Liver (tissue), 9 donors: ENCODE results near the gene SGMS1. TPM values are rescaled to one million over a fixed set of nuclear protein-coding genes. Genes with fewer than 3 reads are reported as not detected.

Source experiments
- DNase-seq: peaks from one replicate; pipeline ENCODE4 v3.0.0-alpha.2; 2017; ENCODE audit warnings: low spot score
- H3K27ac ChIP-seq, 2 donors: one replicate each; pipeline ENCODE4 v1.7.0; 2013; ENCODE audit warnings: inconsistent platforms in 2 of 2, low read length in 2 of 2, control low read depth in 1 of 2, low read depth in 1 of 2, mild to moderate bottlenecking in 1 of 2
- H3K27me3 ChIP-seq, 4 donors: one replicate each; pipeline versions ENCODE4 v1.6.1 to v1.7.0; 2013; ENCODE audit warnings: low read length in 3 of 4, inconsistent platforms in 1 of 4, mild to moderate bottlenecking in 1 of 4, moderate library complexity in 1 of 4; ENCODE audit not compliant: control insufficient read depth in 4 of 4, insufficient read depth in 4 of 4
- H3K36me3 ChIP-seq, 4 donors: one replicate each; pipeline versions ENCODE4 v1.6.1 to v1.7.0; 2013; ENCODE audit warnings: low read length in 3 of 4, mild to moderate bottlenecking in 3 of 4, low read depth in 1 of 4, moderate library complexity in 1 of 4; ENCODE audit not compliant: control insufficient read depth in 4 of 4, insufficient read depth in 3 of 4
- H3K4me1 ChIP-seq, 4 donors: one replicate each; pipeline versions ENCODE4 v1.6.1 to v1.7.0; 2013; ENCODE audit warnings: low read length in 3 of 4, mild to moderate bottlenecking in 3 of 4, moderate library complexity in 1 of 4; ENCODE audit not compliant: control insufficient read depth in 4 of 4, insufficient read depth in 4 of 4
- H3K4me3 ChIP-seq, 3 donors: one replicate each; pipeline versions ENCODE4 v1.6.1 to v1.7.0; 2013; ENCODE audit warnings: low read length in 3 of 3, control low read depth in 1 of 3, low read depth in 1 of 3, mild to moderate bottlenecking in 1 of 3
- H3K9ac ChIP-seq, 2 donors: one replicate each; pipeline ENCODE4 v1.7.0; 2013; ENCODE audit warnings: low read length in 2 of 2, mild to moderate bottlenecking in 2 of 2, moderate library complexity in 2 of 2, control low read depth in 1 of 2, low read depth in 1 of 2
- H3K9me3 ChIP-seq, 4 donors: one replicate each; pipeline versions ENCODE4 v1.6.1 to v1.7.0; 2013; ENCODE audit warnings: low read length in 3 of 4; ENCODE audit not compliant: control insufficient read depth in 4 of 4
- FOXA1 ChIP-seq: IDR thresholded peaks from 2 replicates; pipeline ENCODE4 v1.6.1; 2016; ENCODE audit warnings: antibody characterized with exemption
- FOXA2 ChIP-seq: IDR thresholded peaks from 2 replicates; pipeline ENCODE4 v1.6.1; 2016; ENCODE audit warnings: antibody characterized with exemption
- GABPA ChIP-seq, 2 donors: IDR thresholded peaks in 1 of 2; conservative IDR thresholded peaks in 1 of 2; 2 replicates each; pipeline ENCODE4 v1.6.1; 2016; ENCODE audit warnings: antibody characterized with exemption in 2 of 2, mild to moderate bottlenecking in 1 of 2, moderate library complexity in 1 of 2
- HNF4A ChIP-seq, 2 donors: conservative IDR thresholded peaks; 2 replicates each; pipeline ENCODE4 v1.6.1; 2016; ENCODE audit warnings: antibody characterized with exemption in 2 of 2, mild to moderate bottlenecking in 2 of 2
- HNF4G ChIP-seq: IDR thresholded peaks from 2 replicates; pipeline ENCODE4 v1.6.1; 2016; ENCODE audit warnings: antibody characterized with exemption
- JUND ChIP-seq, 2 donors: IDR thresholded peaks; 2 replicates each; pipeline ENCODE4 v1.6.1; 2016; ENCODE audit warnings: antibody characterized with exemption in 2 of 2
- NR2F2 ChIP-seq: IDR thresholded peaks from 2 replicates; pipeline ENCODE4 v1.6.1; 2016; ENCODE audit warnings: antibody characterized with exemption
- RAD21 ChIP-seq, 2 donors: IDR thresholded peaks; 2 replicates each; pipeline ENCODE4 v1.6.1; 2016; ENCODE audit warnings: antibody characterized with exemption in 2 of 2, mild to moderate bottlenecking in 2 of 2
- RXRA ChIP-seq, 2 donors: IDR thresholded peaks; 2 replicates each; pipeline ENCODE4 v1.6.1; 2017 to 2018; ENCODE audit warnings: antibody characterized with exemption in 2 of 2, mild to moderate bottlenecking in 1 of 2
- SP1 ChIP-seq: IDR thresholded peaks from 2 replicates; pipeline ENCODE4 v1.6.1; 2018; ENCODE audit warnings: antibody characterized with exemption, mild to moderate bottlenecking
- TAF1 ChIP-seq: conservative IDR thresholded peaks from 2 replicates; pipeline ENCODE4 v1.6.1; 2016; ENCODE audit warnings: antibody characterized with exemption, mild to moderate bottlenecking
- YY1 ChIP-seq: IDR thresholded peaks from 2 replicates; pipeline ENCODE4 v1.6.1; 2016; ENCODE audit warnings: antibody characterized with exemption, mild to moderate bottlenecking
- ZBTB33 ChIP-seq: IDR thresholded peaks from 2 replicates; pipeline ENCODE4 v1.6.1; 2016; ENCODE audit warnings: antibody characterized with exemption
- WGBS: extraction: QIAGEN DNeasy Blood & Tissue Kit; methylation state at CpG from one replicate; pipeline ENCODE4 v1.1.7; 2013; 5-methylcytosine and 5-hydroxymethylcytosine counted together
- polyA plus RNA-seq, 2 donors: library from polyadenylated mRNA; stranded (reverse) in 1 of 2; unstranded in 1 of 2; fragments of 200-250 nt in 1 of 2; fragments of >200 nt in 1 of 2; fragmentation: Nextera tagmentation in 1 of 2; extraction: Ambion mirVana in 1 of 2; gene quantifications; one replicate each; pipeline versions ENCODE4 v1.2.1 to v1.2.3, GENCODE V29; 2013 to 2015
- total RNA-seq, 2 donors: library from RNA; depleted of rRNA; stranded (reverse); fragments of >200 nt; gene quantifications; one replicate each; pipeline ENCODE4 v1.2.3, GENCODE V29; 2014
- TF ChIP-seq, protein P1 (sequence below): IDR thresholded peaks from 2 replicates; pipeline ENCODE4 v1.6.1; 2016; ENCODE audit warnings: antibody characterized with exemption, mild to moderate bottlenecking
- TF ChIP-seq, protein P2 (sequence below): IDR thresholded peaks from 2 replicates; pipeline ENCODE4 v1.6.1; 2016; ENCODE audit warnings: antibody characterized with exemption
- TF ChIP-seq, protein P3 (sequence below): IDR thresholded peaks from 2 replicates; pipeline ENCODE4 v1.6.1; 2016; ENCODE audit warnings: antibody characterized with exemption
- TF ChIP-seq, protein P4 (sequence below): fragments of 150-350 bp; IDR thresholded peaks from 2 replicates; pipeline ENCODE4 v1.5.1; 2017; ENCODE audit warnings: improper control_type of control experiment, low read depth, low read length; ENCODE audit not compliant: missing input control
- donor health status: healthy.
- donor health status: healthy.
- donor health status: healthy.
- donor health status: healthy.
- donor health status: healthy.

Gene SGMS1
- total and polyA plus RNA-seq, 4 donors = 6.8 to 98.2 (median 21.1) TPM

GRCh38 chr10:50516171-50516570 is 107.6 kb downstream of the SGMS1 start (continued):
- TF ChIP-seq TAF1 = no peak

GRCh38 chr10:50515420-50515819 is 108.3 kb downstream of the SGMS1 start:
- Histone ChIP-seq H3K9ac (no peak overlapping the region), H3K27me3 (no peaks in the 10 kb centered on the region), H3K4me3 (no peak overlapping the region), H3K9me3 (no peaks in the 10 kb centered on the region), H3K36me3 (peaks cover 0 to 7% (median 0%) of the 10 kb centered on the region in 4 donors), H3K27ac (peak overlapping the region in 1 of 2 donors; percentile 23), H3K4me1 (peaks cover 3 to 24% (median 8%) of the 10 kb centered on the region in 4 donors)
- no peak for TF ChIP-seq YY1
- no peak for TF ChIP-seq TAF1
- TF ChIP-seq HNF4A (conservative IDR thresholded peaks at IDR 0.05) = no peak
- no peak for TF ChIP-seq NR2F2
- no peak for TF ChIP-seq JUND (IDR thresholded peaks at IDR 0.05)
- no peak for TF ChIP-seq HNF4G
- TF ChIP-seq RAD21 (IDR thresholded peaks at IDR 0.05) = no peak
- no peak for TF ChIP-seq FOXA2
- TF ChIP-seq ZBTB33 = no peak
- no peak for TF ChIP-seq SP1
- TF ChIP-seq, protein P1, sequence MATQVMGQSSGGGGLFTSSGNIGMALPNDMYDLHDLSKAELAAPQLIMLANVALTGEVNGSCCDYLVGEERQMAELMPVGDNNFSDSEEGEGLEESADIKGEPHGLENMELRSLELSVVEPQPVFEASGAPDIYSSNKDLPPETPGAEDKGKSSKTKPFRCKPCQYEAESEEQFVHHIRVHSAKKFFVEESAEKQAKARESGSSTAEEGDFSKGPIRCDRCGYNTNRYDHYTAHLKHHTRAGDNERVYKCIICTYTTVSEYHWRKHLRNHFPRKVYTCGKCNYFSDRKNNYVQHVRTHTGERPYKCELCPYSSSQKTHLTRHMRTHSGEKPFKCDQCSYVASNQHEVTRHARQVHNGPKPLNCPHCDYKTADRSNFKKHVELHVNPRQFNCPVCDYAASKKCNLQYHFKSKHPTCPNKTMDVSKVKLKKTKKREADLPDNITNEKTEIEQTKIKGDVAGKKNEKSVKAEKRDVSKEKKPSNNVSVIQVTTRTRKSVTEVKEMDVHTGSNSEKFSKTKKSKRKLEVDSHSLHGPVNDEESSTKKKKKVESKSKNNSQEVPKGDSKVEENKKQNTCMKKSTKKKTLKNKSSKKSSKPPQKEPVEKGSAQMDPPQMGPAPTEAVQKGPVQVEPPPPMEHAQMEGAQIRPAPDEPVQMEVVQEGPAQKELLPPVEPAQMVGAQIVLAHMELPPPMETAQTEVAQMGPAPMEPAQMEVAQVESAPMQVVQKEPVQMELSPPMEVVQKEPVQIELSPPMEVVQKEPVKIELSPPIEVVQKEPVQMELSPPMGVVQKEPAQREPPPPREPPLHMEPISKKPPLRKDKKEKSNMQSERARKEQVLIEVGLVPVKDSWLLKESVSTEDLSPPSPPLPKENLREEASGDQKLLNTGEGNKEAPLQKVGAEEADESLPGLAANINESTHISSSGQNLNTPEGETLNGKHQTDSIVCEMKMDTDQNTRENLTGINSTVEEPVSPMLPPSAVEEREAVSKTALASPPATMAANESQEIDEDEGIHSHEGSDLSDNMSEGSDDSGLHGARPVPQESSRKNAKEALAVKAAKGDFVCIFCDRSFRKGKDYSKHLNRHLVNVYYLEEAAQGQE = no peak
- TF ChIP-seq, protein P2, sequence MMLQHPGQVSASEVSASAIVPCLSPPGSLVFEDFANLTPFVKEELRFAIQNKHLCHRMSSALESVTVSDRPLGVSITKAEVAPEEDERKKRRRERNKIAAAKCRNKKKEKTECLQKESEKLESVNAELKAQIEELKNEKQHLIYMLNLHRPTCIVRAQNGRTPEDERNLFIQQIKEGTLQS = no peak
- no peak for TF ChIP-seq FOXA1
- no peak for TF ChIP-seq GABPA (IDR thresholded peaks at IDR 0.05 in 1 of 2, conservative IDR thresholded peaks at IDR 0.05 in 1 of 2)
- TF ChIP-seq, protein P3, sequence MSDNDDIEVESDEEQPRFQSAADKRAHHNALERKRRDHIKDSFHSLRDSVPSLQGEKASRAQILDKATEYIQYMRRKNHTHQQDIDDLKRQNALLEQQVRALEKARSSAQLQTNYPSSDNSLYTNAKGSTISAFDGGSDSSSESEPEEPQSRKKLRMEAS = no peak
- TF ChIP-seq RXRA (IDR thresholded peaks at IDR 0.05) = no peak
- TF ChIP-seq, protein P4, sequence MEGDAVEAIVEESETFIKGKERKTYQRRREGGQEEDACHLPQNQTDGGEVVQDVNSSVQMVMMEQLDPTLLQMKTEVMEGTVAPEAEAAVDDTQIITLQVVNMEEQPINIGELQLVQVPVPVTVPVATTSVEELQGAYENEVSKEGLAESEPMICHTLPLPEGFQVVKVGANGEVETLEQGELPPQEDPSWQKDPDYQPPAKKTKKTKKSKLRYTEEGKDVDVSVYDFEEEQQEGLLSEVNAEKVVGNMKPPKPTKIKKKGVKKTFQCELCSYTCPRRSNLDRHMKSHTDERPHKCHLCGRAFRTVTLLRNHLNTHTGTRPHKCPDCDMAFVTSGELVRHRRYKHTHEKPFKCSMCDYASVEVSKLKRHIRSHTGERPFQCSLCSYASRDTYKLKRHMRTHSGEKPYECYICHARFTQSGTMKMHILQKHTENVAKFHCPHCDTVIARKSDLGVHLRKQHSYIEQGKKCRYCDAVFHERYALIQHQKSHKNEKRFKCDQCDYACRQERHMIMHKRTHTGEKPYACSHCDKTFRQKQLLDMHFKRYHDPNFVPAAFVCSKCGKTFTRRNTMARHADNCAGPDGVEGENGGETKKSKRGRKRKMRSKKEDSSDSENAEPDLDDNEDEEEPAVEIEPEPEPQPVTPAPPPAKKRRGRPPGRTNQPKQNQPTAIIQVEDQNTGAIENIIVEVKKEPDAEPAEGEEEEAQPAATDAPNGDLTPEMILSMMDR = no peak
- 70% methylated on average over 2 of the region's 2 CpGs for WGBS
- DNase-seq = no peak
